Astrocyte of the cerebellum (primary cell): ENCODE results near the gene DACH1.

Experiments
- DNase-seq: peaks from one replicate; pipeline ENCODE4 v3.0.0-alpha.2; 2011; ENCODE audit warnings: low read depth
- H3K4me3 ChIP-seq: 2 replicates; pipeline ENCODE4 v1.5.1; 2011; ENCODE audit warnings: mild to moderate bottlenecking, low read depth, low read length, moderate library complexity
- in situ Hi-C: cut with HindIII; loops from 2 replicates; pipeline ENCODE4 v1.10.0; 2017; ENCODE audit warnings: low sequenced_read_pairs
- TF ChIP-seq, protein P1 (sequence below): IDR thresholded peaks from 2 replicates; pipeline ENCODE4 v1.5.1; 2012; ENCODE audit warnings: low read length, low read depth, moderate library complexity, mild to moderate bottlenecking; ENCODE audit errors: missing control alignments

DACH1 gene

GRCh38 chr13:71718931-71719330 is 148.1 kb downstream of the DACH1 start:
- no peak for DNase-seq
- in situ Hi-C loops: no loop called here

GRCh38 chr13:71714802-71715375 is 152.1 kb downstream of the DACH1 start:
- DNase-seq: no peak
- in situ Hi-C loops: no loop called here
- TF ChIP-seq, protein P1, sequence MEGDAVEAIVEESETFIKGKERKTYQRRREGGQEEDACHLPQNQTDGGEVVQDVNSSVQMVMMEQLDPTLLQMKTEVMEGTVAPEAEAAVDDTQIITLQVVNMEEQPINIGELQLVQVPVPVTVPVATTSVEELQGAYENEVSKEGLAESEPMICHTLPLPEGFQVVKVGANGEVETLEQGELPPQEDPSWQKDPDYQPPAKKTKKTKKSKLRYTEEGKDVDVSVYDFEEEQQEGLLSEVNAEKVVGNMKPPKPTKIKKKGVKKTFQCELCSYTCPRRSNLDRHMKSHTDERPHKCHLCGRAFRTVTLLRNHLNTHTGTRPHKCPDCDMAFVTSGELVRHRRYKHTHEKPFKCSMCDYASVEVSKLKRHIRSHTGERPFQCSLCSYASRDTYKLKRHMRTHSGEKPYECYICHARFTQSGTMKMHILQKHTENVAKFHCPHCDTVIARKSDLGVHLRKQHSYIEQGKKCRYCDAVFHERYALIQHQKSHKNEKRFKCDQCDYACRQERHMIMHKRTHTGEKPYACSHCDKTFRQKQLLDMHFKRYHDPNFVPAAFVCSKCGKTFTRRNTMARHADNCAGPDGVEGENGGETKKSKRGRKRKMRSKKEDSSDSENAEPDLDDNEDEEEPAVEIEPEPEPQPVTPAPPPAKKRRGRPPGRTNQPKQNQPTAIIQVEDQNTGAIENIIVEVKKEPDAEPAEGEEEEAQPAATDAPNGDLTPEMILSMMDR: no peak
- no peak overlapping the region for H3K4me3 ChIP-seq

More at GRCh38 chr13:71718931-71719330, 148.1 kb downstream of the DACH1 start:
- TF ChIP-seq, protein P1: no peak
- no peak overlapping the region for H3K4me3 ChIP-seq

GRCh38 chr13:71712988-71713653 is 153.9 kb downstream of the DACH1 start:
- in situ Hi-C loops: no loop called here
- TF ChIP-seq, protein P1: no peak
- H3K4me3 ChIP-seq: no peak overlapping the region
- peak; percentile 0 for DNase-seq

GRCh38 chr13:71704656-71705055 is 162.3 kb downstream of the DACH1 start:
- no peak overlapping the region for H3K4me3 ChIP-seq
- TF ChIP-seq, protein P1: no peak
- in situ Hi-C loops: no loop called here
- no peak for DNase-seq

DNA sequence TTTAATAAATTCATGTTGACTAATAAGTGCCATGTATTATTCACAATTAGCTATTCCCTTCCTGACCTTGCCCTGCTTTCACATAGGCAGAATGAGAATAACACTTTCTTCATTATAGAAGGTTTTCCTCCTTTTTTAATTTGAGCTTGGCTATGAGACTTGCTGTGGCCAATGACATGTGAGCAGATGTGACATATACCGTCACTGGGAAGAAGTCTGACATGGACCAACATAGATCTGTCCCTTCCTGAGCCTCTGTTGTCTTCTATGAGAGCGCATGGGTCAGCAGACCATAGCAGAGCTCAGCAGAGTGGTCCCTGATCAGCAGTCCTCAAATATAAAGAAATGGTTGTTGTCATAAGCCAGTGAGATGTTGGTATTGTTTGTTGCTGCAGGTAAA is 163.9 kb downstream of the DACH1 start:
- DNase-seq: no peak
- TF ChIP-seq, protein P1: no peak
- no peak overlapping the region for H3K4me3 ChIP-seq
- in situ Hi-C loops: no loop called here

DNA sequence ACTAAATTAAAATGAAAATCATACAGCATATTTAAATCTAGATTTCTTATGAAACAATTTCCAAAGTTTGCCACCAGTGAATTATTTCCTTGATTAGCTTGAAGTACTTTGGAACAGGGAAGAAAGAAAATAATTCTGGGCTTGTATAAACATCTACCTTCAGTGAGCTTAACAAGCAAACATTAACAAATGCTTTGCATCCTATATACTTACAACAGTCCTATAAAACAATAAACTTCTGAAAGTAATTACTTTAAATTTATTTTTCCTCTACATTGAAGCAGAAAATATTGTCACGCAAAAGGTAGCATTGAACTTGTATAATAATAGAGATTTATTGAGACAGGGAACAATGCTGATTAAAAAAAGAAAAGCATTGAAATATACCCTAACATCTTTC is 164.8 kb downstream of the DACH1 start:
- TF ChIP-seq, protein P1: no peak
- no peak overlapping the region for H3K4me3 ChIP-seq
- no peak for DNase-seq
- in situ Hi-C loops: no loop called here
